Duodenal mucosa (tissue), 2 donors: Measurements from ENCODE around the gene ADGRG1.
"Not testable (repeated sequence)": the region's sequence is repeated elsewhere in the genome, so short reads cannot be mapped to it uniquely, and the experiment has no call there.

ENCODE experiments used
- H3K27ac ChIP-seq: one replicate; pipeline ENCODE4 v1.7.0; 2013; ENCODE audit warnings: low read depth, low read length
- H3K27me3 ChIP-seq, 2 donors: one replicate each; pipeline ENCODE4 v1.7.0; 2013; ENCODE audit warnings: low read length in 2 of 2, control low read depth in 1 of 2; ENCODE audit not compliant: insufficient read depth in 2 of 2, control insufficient read depth in 1 of 2
- H3K36me3 ChIP-seq, 2 donors: one replicate each; pipeline ENCODE4 v1.7.0; 2013; ENCODE audit warnings: low read length in 2 of 2, control low read depth in 1 of 2; ENCODE audit not compliant: insufficient read depth in 2 of 2, control insufficient read depth in 1 of 2
- H3K4me1 ChIP-seq, 2 donors: one replicate each; pipeline ENCODE4 v1.7.0; 2013; ENCODE audit warnings: low read length in 2 of 2, control low read depth in 1 of 2; ENCODE audit not compliant: insufficient read depth in 2 of 2, control insufficient read depth in 1 of 2
- H3K4me3 ChIP-seq, 2 donors: one replicate each; pipeline ENCODE4 v1.7.0; 2013; ENCODE audit warnings: low read length in 2 of 2, low read depth in 1 of 2
- H3K9ac ChIP-seq, 2 donors: one replicate each; pipeline ENCODE4 v1.7.0; 2013; ENCODE audit warnings: low read length in 2 of 2, low read depth in 1 of 2
- H3K9me3 ChIP-seq, 2 donors: one replicate each; pipeline ENCODE4 v1.7.0; 2013; ENCODE audit warnings: low read length in 2 of 2, control low read depth in 1 of 2; ENCODE audit not compliant: control insufficient read depth in 1 of 2

ADGRG1 gene

DNA sequence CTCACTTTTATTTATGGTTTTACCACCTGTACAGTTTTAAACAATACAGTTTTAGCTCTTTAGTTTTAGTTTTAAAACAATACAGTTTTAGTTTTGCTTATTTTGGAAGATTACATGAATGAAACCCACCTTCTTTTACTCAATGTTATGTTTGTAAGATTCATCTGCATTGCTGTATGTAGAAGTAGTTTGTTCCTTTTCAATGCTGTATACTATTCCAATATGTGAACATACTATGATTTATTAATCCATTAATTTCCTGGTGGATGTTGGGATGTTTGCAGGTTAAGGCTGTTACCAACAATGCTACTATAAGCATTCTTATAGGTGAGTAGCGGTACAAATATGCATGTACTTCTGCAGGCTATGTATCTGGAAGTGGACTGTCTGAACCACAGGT, 34.4 kb upstream of the ADGRG1 start:
- H3K27ac ChIP-seq: no peak overlapping the region
- H3K4me1 ChIP-seq: peaks cover 4 to 11% of the 10 kb centered on the region in 2 donors
- no peak overlapping the region for H3K4me3 ChIP-seq
- H3K27me3 ChIP-seq: no peaks in the 10 kb centered on the region
- no peak overlapping the region for H3K9ac ChIP-seq
- H3K9me3 ChIP-seq: no peaks in the 10 kb centered on the region
- no peaks in the 10 kb centered on the region for H3K36me3 ChIP-seq

- no peaks in the 10 kb centered on the region for H3K27me3 ChIP-seq
- no peak overlapping the region for H3K9ac ChIP-seq
- H3K9me3 ChIP-seq: no peaks in the 10 kb centered on the region
- no peak overlapping the region for H3K27ac ChIP-seq
- peaks cover 4 to 11% of the 10 kb centered on the region in 2 donors for H3K4me1 ChIP-seq
- no peak overlapping the region for H3K4me3 ChIP-seq
- no peaks in the 10 kb centered on the region for H3K36me3 ChIP-seq
Measured at GRCh38 chr16:57594531-57595031, 33.8 kb upstream of the ADGRG1 start.

- H3K4me1 ChIP-seq: peaks cover 14 to 16% of the 10 kb centered on the region in 2 donors
- not testable (repeated sequence) for H3K27me3 ChIP-seq, H3K36me3 ChIP-seq, H3K9me3 ChIP-seq, H3K4me3 ChIP-seq, H3K9ac ChIP-seq, H3K27ac ChIP-seq
Measured at GRCh38 chr16:57596234-57596633, 32.2 kb upstream of the ADGRG1 start.

GRCh38 chr16:57598437-57598836, 30.0 kb upstream of the ADGRG1 start:
- Histone ChIP-seq H3K9me3 (no peaks in the 10 kb centered on the region), H3K27ac (no peak overlapping the region), H3K4me3 (no peak overlapping the region), H3K9ac (no peak overlapping the region), H3K27me3 (no peaks in the 10 kb centered on the region), H3K36me3 (no peaks in the 10 kb centered on the region), H3K4me1 (peaks cover 9 to 13% of the 10 kb centered on the region in 2 donors)

- no peaks in the 10 kb centered on the region for H3K36me3 ChIP-seq
- peaks cover 9 to 16% of the 10 kb centered on the region in 2 donors for H3K4me1 ChIP-seq
- H3K9me3 ChIP-seq: no peaks in the 10 kb centered on the region
- no peaks in the 10 kb centered on the region for H3K27me3 ChIP-seq
- peak overlapping the region in 1 of 2 donors; percentile 45 for H3K9ac ChIP-seq
- H3K27ac ChIP-seq: no peak overlapping the region
- H3K4me3 ChIP-seq: no peak overlapping the region
Measured at GRCh38 chr16:57600048-57600835, 28.2 kb upstream of the ADGRG1 start.

DNA sequence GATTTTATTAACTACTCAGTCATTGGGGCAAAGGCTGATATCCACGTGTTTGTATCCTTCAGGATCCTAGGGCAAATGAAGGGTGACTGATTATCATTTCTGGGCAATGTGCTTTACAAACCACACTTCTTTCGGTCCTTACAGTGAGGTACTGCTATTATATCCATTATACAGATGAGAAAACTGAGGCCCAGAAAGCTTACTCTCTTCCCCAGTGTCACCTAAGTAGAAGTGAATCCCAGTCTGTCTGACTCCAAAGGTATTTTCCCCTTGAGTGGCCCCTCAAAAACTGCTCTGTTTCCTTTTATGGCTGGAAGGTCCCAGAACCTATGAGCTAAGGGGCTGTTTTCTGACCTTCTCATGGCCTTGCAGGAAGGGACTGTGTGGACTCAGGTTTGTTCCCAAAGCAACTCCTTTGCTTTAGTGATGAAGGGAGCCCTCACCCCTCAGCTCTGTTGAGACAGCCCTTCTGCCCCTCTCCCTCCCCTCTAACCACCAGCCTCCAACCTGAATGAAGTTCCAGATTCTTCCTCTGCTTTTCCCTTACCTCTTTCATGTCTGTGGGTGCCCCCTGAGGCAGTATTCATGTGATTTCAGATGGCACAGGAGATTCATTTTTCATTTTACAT, 27.4 kb upstream of the ADGRG1 start:
- H3K27me3 ChIP-seq: no peaks in the 10 kb centered on the region

DNA sequence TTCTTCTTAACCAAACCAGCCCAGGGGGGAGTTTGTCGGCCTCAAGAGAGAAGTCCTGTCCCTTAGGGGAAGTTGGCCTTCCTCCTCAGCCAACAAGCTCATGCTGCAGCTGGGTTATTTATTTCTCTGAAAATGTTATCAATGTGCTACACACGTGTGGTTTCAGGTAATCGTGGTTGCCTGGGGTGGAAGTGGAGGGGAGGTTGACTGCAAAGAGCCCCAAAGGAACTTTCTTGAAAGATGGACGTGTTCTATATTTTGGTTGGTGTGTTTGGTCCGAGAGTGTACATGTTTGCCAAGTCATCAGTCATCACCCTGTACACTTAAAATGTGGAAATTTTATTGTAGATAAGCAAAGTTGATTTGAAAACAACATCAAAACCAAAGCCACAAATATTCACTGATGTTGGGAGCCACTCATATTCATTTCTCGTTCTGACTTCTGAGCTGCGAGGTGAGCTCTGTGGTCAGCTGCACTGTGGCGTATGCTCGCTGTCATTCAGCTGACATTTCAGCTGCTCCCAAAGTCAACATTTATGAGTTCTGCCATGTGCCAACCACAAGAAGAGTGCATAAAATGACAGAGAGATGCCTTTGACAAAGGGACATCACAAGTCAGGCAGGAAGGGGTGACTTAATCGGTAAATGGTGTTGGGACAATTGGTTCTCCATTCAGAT, 26.5 kb upstream of the ADGRG1 start:
- Histone ChIP-seq H3K4me1 (peaks cover 19 to 28% of the 10 kb centered on the region in 2 donors), H3K36me3 (no peaks in the 10 kb centered on the region), H3K9me3 (no peaks in the 10 kb centered on the region), H3K27ac (no peak overlapping the region), H3K27me3 (no peaks in the 10 kb centered on the region), H3K9ac (peak overlapping the region in 1 of 2 donors; percentile 40), H3K4me3 (no peak overlapping the region)

More for the DNA sequence above, 27.4 kb upstream of the ADGRG1 start:
- Histone ChIP-seq H3K4me1 (peaks cover 10 to 19% of the 10 kb centered on the region in 2 donors), H3K27ac (no peak overlapping the region), H3K4me3 (no peak overlapping the region), H3K9me3 (no peaks in the 10 kb centered on the region), H3K36me3 (no peaks in the 10 kb centered on the region), H3K9ac (no peak overlapping the region)

- Histone ChIP-seq H3K36me3 (no peaks in the 10 kb centered on the region), H3K27me3 (no peaks in the 10 kb centered on the region), H3K9me3 (no peaks in the 10 kb centered on the region), H3K4me1 (peaks cover 21 to 31% of the 10 kb centered on the region in 2 donors), H3K4me3 (no peak overlapping the region), H3K27ac (no peak overlapping the region), H3K9ac (no peak overlapping the region)
Measured at GRCh38 chr16:57603115-57604024, 25.1 kb upstream of the ADGRG1 start.

GRCh38 chr16:57604177-57604576, 24.3 kb upstream of the ADGRG1 start:
- H3K9me3 ChIP-seq: no peaks in the 10 kb centered on the region
- H3K4me3 ChIP-seq: no peak overlapping the region
- no peak overlapping the region for H3K9ac ChIP-seq
- H3K4me1 ChIP-seq: peaks cover 27 to 37% of the 10 kb centered on the region in 2 donors
- no peaks in the 10 kb centered on the region for H3K27me3 ChIP-seq
- H3K36me3 ChIP-seq: no peaks in the 10 kb centered on the region
- no peak overlapping the region for H3K27ac ChIP-seq
